Stimulated activated CD4-positive, alpha-beta T cell treated with anti-CD3 and anti-CD28 coated beads, Interleukin-1b, Interleukin-23, amount 100 ng/mL, for 48 hours (primary cell): ENCODE data around the gene LRRC37B.
"Not testable (repeated sequence)": the region's sequence is repeated elsewhere in the genome, so short reads cannot be mapped to it uniquely, and the experiment has no call there.

Experiments used
- DNase-seq: peaks from one replicate; pipeline ENCODE4 v3.0.0-alpha.2; 2020

Gene LRRC37B

GRCh38 chr17:32042266-32042665, 35.1 kb downstream of the LRRC37B start:
- DNase-seq: not testable (repeated sequence)

- not testable (repeated sequence) for DNase-seq
Measured at GRCh38 chr17:32045611-32046010, 38.4 kb downstream of the LRRC37B start.

GRCh38 chr17:32047663-32048062, 40.5 kb downstream of the LRRC37B start:
- not testable (repeated sequence) for DNase-seq

- DNase-seq: not testable (repeated sequence)
Measured at GRCh38 chr17:32054985-32055384, 47.8 kb downstream of the LRRC37B start.

GRCh38 chr17:32055425-32055824, 48.2 kb downstream of the LRRC37B start:
- not testable (repeated sequence) for DNase-seq

- not testable (repeated sequence) for DNase-seq
Measured at GRCh38 chr17:32056500-32056899, 49.3 kb downstream of the LRRC37B start.

GRCh38 chr17:32057460-32058105, 50.4 kb downstream of the LRRC37B start:
- not testable (repeated sequence) for DNase-seq

- not testable (repeated sequence) for DNase-seq
Measured at GRCh38 chr17:32060695-32061094, 53.5 kb downstream of the LRRC37B start.

- DNase-seq: not testable (repeated sequence)
Measured at GRCh38 chr17:32061840-32062239, 54.7 kb downstream of the LRRC37B start.

GRCh38 chr17:32064091-32064490, 56.9 kb downstream of the LRRC37B start:
- DNase-seq: not testable (repeated sequence)

GRCh38 chr17:32066123-32066680, 59.0 kb downstream of the LRRC37B start:
- DNase-seq: not testable (repeated sequence)

- peak; percentile 59 for DNase-seq
Measured at GRCh38 chr17:32066863-32067642, 59.9 kb downstream of the LRRC37B start.

- not testable (repeated sequence) for DNase-seq
Measured at GRCh38 chr17:32069067-32069466, 61.9 kb downstream of the LRRC37B start.

GRCh38 chr17:32071961-32072360, 64.8 kb downstream of the LRRC37B start:
- DNase-seq: not testable (repeated sequence)

- not testable (repeated sequence) for DNase-seq
Measured at GRCh38 chr17:32073131-32073530, 65.9 kb downstream of the LRRC37B start.

GRCh38 chr17:32079753-32080152, 72.6 kb downstream of the LRRC37B start:
- peak; percentile 65 for DNase-seq

- DNase-seq: not testable (repeated sequence)
Measured at GRCh38 chr17:32083550-32083979, 76.4 kb downstream of the LRRC37B start.

- not testable (repeated sequence) for DNase-seq
Measured at GRCh38 chr17:32084003-32084941, 77.1 kb downstream of the LRRC37B start.

- DNase-seq: not testable (repeated sequence)
Measured at GRCh38 chr17:32084942-32085829, 78.0 kb downstream of the LRRC37B start.

- not testable (repeated sequence) for DNase-seq
Measured at GRCh38 chr17:32086833-32087232, 79.7 kb downstream of the LRRC37B start.

GRCh38 chr17:32092062-32092461, 84.9 kb downstream of the LRRC37B start:
- not testable (repeated sequence) for DNase-seq
